GM18868 (cell line): ENCODE data around the gene FOXJ3.

ENCODE experiments used
- ATAC-seq: cut with Tn5 transposase; IDR thresholded peaks from one replicate; pipeline ENCODE4 v1.9.1; 2021; ENCODE audit warnings: mild to moderate bottlenecking, moderate library complexity; ENCODE audit not compliant: unreplicated experiment

Gene FOXJ3

DNA sequence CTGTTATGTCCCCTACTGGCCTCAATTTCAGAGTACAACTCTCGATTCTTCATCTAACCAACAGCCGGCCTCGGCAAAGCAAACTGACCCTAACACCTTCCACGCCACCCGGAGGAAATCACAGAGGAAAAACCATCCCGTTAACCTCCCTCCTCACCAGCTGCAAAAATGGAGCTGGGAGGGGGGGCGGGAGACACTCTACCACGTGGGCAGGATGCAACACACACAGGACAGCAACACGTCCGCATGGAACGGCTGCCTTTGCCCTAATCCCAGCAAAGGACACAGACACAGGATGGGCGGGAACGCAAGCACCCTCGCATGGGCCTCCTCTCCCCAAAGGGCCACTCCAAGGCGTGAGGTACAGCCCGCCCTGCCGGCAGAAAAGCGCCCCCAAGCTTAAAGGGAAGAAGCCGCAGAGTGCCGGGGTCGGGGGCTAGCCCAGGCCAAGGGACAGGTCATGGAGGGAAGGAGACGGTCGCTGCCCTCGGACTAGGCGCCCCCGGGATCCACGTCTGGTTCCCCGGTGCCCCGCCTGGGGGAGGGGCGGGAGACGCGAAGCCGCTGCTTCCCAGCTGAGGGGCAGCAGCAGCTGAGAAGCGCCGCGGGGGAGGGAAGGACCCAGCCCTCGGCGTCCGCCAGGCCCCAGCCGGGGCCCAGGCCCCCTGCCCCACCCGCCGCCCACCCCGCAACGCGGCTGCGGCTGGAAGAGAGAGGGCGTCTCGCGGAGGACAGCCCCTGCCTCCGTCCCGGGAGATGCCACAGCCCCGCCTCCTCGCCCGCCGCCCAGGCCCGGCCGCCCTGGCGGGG is 590 bp downstream of the FOXJ3 start:
- peak; percentile 48 for ATAC-seq

DNA sequence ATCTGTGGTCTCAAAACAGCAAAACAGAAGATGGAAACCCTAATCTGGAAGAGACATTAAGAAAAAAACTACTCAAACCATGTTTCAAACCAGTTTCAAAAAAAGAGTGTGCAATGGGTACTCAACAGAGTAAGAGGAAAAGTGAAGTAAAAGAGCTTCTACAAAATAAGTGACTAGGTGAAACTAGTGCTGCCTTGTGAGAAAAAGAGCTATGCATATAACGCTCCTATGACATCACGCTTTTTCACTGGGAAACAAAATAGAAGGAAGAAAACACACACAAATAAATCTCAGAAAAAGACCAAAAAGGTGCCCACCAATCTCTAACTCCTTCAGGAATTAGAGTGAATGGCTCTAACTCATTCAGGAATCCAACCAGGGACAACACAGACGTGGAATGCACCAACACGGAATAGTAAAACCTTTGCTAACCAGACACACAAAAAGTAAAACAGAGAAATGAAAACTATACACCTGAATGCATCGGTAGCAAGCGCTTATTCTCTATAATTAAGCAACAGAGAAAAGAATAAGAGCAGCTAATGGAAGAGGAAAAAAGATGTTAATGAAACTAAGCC is 1.3 kb downstream of the FOXJ3 start:
- ATAC-seq = peak; percentile 8

DNA sequence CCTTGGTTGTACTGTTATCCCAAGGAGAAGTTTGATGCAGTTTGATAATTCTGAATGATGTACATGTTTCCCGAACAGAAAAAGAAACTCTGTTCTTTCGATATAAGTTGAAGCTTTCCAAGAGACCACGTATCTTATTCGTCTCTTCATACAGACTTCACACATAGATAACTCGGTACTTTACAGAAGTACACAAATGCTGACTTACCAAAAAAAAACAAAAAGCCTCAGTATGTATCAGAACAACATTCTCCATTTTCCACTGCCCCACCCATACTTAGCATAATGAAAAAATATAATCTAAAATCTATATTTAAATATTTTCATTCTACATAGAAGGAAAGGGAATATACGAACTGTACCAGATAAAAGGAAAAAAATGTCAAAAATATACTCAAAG is 2.2 kb downstream of the FOXJ3 start:
- ATAC-seq = no peak

DNA sequence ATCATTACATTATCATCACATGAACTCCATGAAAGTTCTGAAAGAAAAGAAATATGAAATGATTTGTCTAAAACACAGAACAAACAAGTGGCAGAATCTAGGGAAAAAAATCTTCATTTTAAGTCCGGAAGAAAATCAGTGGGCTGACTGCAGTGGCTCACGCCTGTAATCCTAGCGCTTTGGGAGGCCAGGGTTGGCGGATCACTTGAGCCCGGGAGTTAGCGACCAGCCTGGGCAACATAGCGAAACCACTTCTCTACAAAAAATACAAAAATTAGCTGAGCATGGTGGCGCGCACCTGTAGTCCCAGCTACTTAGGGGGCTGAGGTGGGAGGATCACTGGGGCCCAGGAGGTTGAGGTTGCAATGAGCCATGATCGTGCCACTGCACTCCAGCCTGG is 4.8 kb downstream of the FOXJ3 start:
- ATAC-seq = no peak

DNA sequence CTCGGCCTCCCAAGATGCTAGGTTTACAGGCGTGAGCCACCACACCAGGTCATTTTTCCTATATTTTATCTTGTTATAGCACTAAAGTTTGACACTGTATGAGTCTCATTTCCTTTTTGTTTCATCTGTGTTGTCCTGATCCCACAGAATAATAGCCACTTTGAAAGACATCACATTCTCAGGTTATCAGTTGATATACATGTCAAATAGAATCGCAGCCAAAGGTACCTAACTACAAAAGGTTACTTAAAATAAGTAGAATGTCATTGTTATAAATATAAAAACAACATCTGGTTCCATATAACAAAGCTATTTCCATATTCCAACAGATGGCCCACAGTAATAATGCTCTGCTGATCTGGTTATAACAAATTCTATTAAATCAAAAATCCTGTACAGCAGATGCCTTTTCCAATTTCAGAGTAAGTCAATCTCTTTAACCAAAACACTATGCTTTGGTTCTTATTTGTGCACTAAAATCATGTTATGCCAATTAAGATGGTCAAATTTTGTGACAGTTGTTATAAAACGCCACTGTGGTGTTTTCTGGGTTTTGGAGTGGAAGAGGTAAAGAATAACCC is 6.0 kb downstream of the FOXJ3 start:
- no peak for ATAC-seq

DNA sequence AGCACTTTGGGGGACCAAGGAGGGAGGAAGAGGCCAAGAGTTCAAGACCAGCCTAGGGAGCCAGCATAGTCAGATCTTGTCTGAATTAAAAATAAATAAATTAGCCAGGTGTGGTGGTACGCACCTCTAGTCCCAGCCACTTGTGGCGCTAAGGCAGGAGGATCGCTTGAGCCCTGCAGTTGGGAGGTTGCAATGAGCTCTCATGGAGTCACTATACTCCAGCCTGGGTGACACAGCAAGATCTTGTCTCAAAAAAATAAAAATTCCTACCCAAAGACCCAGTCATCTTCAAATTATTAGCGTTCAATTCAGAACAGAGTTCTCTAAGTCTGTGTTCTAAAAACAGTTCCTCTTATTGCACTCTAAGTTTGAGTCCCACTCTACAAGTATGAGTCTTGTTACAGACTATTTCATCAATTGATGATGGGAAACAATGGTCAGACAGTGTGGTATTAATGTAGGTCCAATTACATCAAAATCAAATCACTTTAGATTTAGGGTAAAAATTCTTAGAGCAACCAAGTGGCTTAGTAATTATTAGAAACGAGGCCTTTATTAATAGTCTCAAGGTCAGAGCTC is 6.9 kb downstream of the FOXJ3 start:
- no peak for ATAC-seq

DNA sequence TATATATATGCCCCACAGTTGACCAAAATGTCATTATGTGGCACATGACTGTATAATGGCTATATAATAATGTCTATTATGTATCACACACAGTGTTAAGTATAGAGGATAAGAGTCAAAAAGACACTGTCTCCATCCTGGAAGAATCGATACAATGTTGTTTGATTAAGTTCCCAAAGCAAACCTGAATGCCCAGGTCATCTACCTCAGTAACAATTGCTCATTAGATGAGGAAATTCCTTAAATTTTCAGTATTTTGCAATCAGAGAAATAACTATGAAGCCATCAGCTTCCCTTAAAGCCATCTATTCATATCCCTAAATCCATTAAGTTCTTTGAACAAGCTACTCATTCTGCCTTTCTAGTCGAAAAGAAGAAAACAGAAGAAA is 10.0 kb downstream of the FOXJ3 start:
- no peak for ATAC-seq

DNA sequence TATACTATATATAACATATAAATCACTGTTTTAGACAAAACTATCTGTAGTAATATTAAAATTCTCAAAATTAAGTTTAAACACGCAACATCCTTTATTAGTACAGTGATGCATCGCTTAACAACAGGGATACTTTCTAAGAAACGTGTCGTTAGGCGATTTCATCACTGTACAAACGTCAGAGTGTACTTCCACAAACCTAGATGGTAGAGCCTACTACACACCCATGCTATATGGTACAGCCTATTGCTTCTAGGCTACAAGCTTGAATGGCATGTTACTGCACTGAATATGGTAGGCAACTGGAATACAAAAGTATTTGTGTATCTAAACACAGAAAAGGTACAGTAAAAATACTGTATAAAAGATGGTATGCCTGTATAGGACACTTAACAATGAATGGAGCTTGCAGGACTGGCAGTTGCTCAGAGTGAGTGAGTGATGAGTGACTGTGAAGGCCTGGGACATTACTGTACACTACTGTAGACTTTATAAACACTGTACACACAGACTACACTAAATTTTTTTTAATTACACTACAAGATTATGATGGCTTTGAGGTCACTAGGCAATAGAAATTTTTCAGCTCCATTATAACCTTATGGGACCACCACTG is 10.5 kb downstream of the FOXJ3 start:
- no peak for ATAC-seq

DNA sequence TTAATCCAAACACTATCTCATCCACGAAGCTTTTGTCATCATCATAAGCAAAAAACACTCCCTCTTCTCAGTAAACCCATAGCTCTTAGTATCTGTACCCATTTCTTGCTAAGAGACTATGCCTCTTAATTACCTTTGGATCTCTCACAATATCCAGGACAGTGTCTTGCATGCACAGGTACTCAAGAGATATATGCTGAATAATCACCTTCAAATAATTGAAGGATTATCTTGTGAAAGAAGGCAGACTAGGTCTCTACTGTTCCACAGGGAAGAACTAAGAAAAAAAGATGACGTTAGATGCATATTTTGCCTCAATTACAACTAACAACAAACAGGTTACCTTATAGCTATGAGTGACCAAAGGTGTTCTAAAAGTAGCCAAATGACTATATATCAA is 11.5 kb downstream of the FOXJ3 start:
- ATAC-seq = no peak

DNA sequence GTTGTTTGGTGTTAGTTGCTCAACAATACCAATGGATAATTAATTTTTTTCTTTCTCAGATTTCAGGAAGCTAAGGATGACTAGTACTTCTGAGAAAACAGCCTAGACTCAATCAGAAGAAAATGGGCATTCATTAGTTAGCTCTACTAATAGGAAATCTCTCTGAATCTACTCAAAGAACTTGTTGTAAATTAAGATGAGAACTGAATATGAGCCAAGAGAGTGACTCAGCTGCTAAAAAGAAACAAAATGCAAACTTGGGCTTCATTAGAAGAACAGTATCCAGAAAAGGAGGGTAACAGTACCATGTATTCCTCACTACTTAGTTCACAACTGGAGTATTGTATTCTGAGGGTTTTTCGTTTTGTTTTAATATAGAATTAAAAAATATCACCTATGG is 12.5 kb downstream of the FOXJ3 start:
- no peak for ATAC-seq

DNA sequence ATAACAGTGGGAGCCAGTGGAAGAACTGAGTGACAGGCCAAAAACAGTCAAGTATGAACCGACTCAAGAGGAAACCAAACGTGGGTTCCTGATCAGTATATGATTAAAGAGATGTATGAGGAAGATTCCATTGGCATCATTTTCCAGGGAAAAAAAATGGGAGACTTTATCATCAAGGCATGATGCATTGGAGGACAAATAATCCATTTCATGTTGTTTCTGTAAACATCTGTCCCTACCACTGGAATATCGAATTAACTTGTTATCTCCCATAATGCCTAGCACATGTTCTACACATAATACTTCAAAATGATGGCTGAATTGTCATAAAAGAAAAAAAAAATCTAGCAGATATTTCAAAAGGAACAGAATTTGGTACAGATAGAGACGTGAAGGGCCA is 13.3 kb downstream of the FOXJ3 start:
- no peak for ATAC-seq

DNA sequence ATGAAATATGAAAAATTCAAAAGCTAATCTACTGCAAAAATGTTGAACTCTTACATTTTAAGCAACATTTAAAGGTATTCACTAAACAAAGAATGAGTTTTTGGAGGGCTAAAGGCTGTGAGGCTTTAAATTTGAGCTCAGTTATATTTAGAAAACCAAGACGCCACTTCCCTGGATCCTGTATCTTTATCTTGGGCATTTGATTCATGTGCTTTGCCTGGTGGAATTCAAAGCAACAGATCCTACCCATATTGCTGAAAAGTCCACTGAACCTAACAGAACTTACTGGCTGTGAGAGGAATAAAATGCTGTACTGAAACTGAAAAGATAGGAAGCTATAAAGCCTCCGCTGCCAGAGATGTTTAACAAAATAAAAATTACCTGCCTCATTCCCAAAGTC is 14.3 kb downstream of the FOXJ3 start:
- ATAC-seq = no peak

DNA sequence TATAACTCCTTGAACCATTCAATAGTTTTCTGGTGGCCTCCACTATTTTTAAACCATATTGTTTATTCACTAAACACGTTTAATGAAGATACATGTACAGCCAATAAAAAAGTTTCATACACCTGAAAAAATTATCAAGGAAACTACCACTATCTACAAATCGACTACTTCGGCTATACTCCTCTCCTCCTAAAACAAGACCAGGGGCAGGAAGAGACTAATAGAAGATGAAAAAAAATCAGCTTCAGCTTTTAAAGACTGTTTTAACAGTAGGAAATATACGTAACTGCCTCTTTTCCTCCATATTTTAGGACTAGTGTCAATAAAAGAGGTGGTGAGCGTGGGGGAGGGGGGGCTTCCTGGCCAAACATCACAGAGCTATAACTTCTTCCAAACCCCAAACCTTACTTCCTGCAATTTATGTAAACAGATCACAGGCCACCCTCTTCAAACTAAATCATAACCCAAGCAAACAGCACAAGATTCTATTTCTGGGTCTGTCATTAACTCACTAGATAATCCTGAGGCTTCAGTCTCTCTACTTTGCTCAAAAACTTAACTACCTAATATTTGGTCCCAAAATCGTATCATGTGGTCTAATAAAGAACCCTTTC is 15.1 kb downstream of the FOXJ3 start:
- ATAC-seq = no peak

DNA sequence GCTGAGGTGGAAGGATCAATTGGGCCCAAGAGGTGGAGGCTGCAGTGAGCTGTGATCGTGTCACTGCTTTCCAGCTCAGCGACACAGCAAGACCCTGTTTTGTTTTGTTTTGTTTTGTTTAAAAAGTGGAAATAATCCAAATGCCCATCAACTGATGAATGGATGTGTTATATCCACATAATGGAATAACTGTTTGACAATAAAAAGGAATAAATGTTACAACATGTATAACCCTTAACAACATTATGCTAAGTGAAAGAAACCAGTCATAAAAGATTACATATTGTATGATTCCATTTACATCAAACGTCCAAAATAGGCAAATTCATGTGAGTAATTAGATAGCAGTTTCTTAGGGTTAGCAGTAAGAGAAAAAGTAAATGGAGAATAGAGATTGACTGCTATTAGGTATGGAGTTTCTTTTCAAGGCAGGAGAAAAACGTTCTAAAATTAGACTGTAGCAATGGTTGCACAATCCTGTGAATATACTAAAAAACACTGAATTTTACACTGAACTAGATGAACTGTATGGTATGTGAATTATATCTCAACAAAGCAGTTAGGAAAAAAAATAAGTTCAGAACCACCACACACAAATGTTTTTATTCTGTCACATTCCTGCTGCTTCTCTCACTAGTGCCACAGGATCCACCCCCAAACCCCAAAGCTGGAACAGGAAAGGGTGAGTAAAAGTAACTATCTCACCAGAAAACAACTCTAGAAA is 15.7 kb downstream of the FOXJ3 start:
- no peak for ATAC-seq

DNA sequence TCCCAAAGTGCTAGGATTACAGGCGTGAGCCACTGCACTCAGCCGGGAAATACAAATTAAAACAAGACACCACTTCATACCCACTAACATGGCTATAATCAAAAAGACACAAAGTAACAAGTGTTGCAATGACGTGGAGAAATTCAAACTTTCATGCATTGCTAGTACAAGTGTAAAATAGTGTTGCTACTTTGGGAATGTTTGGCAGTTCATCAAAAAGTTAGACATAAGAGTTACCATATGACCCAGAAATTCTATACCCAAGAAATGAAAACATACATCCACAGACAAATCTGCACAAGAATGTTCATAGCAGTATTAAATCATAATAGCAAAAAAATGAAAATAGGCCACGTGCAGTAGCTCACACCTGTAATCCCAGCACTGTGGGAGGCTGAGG is 16.4 kb downstream of the FOXJ3 start:
- ATAC-seq = no peak

DNA sequence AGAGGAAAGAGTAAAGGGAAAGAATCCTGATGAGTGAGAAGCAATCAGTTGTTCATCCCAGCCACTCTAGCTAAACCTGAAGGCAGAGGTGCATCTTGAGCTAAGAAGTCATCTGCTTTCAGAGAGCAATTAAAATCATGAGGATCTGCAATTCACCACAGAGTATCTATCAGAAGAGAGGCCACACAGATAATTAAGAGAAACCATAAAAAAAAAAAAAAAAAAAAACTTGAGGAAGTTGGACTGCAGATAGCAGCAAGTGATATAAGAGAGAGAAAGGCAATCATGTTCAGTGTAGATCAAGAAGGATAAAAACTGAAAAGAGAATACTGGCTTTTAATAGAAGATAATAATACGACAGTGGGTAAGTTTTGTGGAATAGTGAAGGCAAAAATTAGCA is 17.7 kb downstream of the FOXJ3 start:
- no peak for ATAC-seq

DNA sequence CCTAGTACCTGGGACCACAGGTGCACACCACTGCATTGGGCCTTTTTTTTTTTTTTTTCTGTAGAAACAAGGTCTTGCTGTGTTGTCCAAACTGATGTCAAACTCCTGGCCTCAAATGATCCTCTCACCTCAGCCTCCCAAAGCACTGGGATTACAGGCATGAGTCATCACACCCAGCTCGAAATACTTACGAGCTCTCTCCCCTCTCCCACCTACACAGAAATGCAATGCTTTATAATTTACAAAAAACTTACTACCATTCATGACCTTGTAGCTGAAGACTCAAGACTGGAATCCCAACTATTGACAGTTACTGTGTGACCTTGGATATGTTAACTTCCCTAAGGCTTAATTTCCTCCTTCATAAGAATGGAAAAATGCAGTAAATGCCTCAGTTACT is 18.7 kb downstream of the FOXJ3 start:
- no peak for ATAC-seq

DNA sequence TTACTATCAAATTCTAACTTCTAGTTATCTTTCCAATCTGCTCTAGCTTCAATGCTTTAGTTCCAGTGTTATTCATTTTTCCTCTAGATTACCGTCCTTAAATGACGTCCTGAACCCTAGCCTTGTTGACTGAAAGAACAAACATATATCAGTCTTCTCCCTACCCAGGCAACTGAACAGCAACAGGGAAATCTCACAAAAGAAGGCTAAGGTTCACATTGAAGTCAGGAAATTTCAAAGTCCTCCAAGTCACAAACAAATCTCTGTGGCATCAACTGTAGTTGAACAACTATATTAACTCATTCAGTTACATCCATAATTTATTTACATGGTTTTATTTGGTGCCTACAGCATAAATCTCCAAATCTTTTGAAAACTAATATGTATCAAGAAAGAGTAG is 19.5 kb downstream of the FOXJ3 start:
- ATAC-seq = no peak

DNA sequence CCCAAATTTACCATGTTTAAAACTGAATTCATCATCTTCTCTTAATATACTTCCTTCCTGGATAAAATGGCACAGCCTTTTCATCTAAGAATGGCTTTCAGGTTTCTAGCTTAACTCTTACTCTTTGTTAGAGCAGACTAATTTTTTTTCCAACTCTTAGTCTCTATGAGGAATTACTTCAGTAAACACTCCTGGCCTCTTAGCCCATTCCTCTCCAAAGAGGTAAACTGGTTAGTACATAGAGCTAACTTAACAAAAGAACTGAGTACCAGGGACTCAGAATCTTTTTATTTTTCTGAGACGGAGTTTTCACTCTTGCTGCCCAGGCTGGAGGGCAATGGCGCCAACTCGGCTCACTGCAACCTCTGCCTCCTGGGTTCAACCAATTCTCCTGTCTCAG is 21.1 kb downstream of the FOXJ3 start:
- no peak for ATAC-seq

DNA sequence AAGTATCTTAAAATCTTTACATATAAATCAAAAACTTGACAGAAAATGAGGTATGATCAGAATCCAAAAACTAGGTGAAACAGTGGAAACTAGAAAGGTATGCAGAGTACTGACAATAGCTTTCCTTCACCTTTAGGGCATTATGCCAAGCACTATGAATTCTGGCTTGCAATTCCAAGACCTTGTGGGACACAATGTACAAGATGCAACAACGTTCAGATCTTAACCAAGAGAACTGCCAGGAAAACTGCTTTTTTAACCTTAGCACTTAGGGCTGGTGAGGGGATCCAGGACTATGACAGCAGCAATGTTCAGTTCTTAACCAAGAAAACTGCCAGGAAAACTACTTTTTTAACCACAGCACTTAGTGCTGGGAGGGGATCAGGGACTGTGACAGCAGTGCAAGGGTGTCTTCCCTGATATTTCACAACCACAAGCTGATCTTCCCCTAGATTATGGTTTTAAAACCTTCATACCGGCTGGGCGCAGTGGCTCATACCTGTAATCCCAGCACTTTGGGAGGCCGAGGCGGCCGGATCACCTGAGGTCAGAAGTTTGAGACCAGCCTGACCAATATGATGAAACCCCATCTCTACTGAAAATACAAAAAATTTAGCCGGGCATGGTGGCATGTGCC is 22.3 kb downstream of the FOXJ3 start:
- ATAC-seq = no peak
